ENCODE measurements around the gene TTC24. TPM values are rescaled to one million over a fixed set of nuclear protein-coding genes. Genes with fewer than 3 reads are reported as not detected.
"Not testable (repeated sequence)": the region's sequence is repeated elsewhere in the genome, so short reads cannot be mapped to it uniquely, and the experiment has no call there.

The TTC24 gene
- total RNA-seq, 1 experiment from 2014 or later = not detected

DNA sequence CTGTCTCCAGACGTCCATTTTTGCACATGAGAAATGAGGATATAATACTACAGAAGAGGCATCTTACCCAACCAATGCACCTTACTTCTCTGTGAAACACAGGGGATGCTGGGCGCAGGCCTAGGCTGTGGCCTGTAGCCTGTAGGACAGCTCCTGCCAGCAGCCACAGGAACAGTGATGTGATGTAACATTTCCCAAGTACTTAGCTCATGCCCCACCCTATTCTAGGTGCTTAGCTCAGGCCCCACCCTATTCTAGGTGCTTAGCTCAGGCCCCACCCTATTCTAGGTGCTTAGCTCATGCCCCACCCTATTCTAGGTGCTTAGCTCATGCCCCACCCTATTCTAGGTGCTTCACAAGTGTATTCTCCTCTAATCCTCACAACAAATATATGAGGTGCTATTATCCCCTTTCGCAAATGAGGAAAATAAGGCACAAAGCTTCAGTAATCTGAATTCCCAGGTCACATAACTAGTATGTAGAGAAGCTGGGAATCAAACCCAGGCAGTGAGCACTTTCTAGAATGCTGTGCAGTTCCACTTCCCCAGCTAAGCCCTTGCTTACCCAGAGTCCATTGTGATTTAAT lies 7.5 kb downstream of the TTC24 start:
- Mint-ChIP-seq H3K9me3 (ENCODE audit: low read depth, unreplicated experiment) (no peaks in the 10 kb centered on the region), H3K27me3 (ENCODE audit: unreplicated experiment) (no peaks in the 10 kb centered on the region), H3K36me3 (ENCODE audit: insufficient read depth, unreplicated experiment) (peaks cover 10% of the 10 kb centered on the region), H3K4me1 (ENCODE audit: low read depth, unreplicated experiment) (no peaks in the 10 kb centered on the region), H3K27ac (ENCODE audit: unreplicated experiment) (no peak overlapping the region), H3K4me3 (ENCODE audit: low read depth, unreplicated experiment) (no peak overlapping the region)
- BruUV-seq (replicated peaks) = no TSS peak
- TF ChIP-seq, protein P1, sequence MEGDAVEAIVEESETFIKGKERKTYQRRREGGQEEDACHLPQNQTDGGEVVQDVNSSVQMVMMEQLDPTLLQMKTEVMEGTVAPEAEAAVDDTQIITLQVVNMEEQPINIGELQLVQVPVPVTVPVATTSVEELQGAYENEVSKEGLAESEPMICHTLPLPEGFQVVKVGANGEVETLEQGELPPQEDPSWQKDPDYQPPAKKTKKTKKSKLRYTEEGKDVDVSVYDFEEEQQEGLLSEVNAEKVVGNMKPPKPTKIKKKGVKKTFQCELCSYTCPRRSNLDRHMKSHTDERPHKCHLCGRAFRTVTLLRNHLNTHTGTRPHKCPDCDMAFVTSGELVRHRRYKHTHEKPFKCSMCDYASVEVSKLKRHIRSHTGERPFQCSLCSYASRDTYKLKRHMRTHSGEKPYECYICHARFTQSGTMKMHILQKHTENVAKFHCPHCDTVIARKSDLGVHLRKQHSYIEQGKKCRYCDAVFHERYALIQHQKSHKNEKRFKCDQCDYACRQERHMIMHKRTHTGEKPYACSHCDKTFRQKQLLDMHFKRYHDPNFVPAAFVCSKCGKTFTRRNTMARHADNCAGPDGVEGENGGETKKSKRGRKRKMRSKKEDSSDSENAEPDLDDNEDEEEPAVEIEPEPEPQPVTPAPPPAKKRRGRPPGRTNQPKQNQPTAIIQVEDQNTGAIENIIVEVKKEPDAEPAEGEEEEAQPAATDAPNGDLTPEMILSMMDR (IDR thresholded peaks at IDR 0.05; ENCODE audit: unreplicated experiment) = no peak
- no peak for DNase-seq
- intact Hi-C loops (cut with micrococcal nuclease; ENCODE audit: unreplicated experiment) = no loop called here
- CTCF ChIA-PET = interaction anchor here (0.5 to 0.9 kb wide), 5 partner anchors 17 to 218 kb away, joined by 3 to 7 read pairs (median 5); no protein-coding TSS in a partner anchor

DNA sequence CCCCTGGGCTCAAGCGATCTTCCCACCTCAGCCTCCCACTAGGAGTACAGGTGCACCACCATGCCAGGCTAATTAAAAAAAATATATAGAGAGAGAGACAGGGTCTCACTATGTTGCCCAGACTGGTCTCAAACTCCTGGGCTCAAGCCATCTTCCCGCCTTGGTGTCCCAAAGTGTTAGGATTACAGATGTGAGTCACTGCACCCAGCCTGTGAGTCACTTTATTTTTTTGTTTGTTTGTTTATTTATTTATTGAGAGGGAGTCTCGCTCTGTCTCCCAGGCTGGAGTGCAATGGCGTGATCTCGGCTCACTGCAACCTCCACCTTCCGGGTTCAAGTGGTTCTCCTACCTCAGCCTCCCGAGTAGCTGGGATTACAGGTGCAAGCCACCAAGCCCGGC lies 8.4 kb downstream of the TTC24 start:
- H3K4me3 Mint-ChIP-seq (ENCODE audit: low read depth, unreplicated experiment); H3K4me1 Mint-ChIP-seq (ENCODE audit: low read depth, unreplicated experiment); H3K27ac Mint-ChIP-seq (ENCODE audit: unreplicated experiment); intact Hi-C loops (cut with micrococcal nuclease; ENCODE audit: unreplicated experiment); DNase-seq; H3K27me3 Mint-ChIP-seq (ENCODE audit: unreplicated experiment); H3K9me3 Mint-ChIP-seq (ENCODE audit: low read depth, unreplicated experiment); BruUV-seq (replicated peaks): not testable (repeated sequence)
- CTCF ChIA-PET = interaction anchor here (0.7 kb wide), 1 partner anchor 25 kb away, joined by 3 read pairs; no protein-coding TSS in a partner anchor
- peaks cover 19% of the 10 kb centered on the region for H3K36me3 Mint-ChIP-seq (ENCODE audit: insufficient read depth, unreplicated experiment)

DNA sequence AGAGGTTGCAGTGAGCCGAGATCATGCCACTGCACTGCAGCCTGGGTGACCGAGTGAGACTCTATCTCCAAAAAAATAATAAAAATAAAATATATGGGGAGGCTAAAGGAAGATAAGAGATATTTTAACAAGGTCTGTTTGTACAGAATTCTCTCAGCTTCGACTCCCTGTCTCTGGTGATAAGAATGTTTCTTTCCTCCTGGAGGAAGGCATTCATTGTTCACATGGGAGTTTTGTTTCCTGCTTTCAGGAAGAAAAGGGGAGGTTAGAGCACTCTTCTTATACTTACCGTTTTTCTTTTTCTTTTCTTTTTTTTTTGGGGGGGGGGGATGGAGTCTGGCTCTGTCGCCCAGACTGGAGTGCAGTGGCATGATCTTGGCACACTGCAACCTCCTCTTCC lies 10.0 kb downstream of the TTC24 start:
- H3K27ac Mint-ChIP-seq (ENCODE audit: unreplicated experiment) = no peak overlapping the region
- intact Hi-C loops (cut with micrococcal nuclease; ENCODE audit: unreplicated experiment) = no loop called here
- H3K4me1 Mint-ChIP-seq (ENCODE audit: low read depth, unreplicated experiment) = no peaks in the 10 kb centered on the region
- TF ChIP-seq, protein P1 (IDR thresholded peaks at IDR 0.05; ENCODE audit: unreplicated experiment) = no peak
- no peaks in the 10 kb centered on the region for H3K9me3 Mint-ChIP-seq (ENCODE audit: low read depth, unreplicated experiment)
- CTCF ChIA-PET = no interaction called here
- no peaks in the 10 kb centered on the region for H3K27me3 Mint-ChIP-seq (ENCODE audit: unreplicated experiment)
- H3K36me3 Mint-ChIP-seq (ENCODE audit: insufficient read depth, unreplicated experiment) = peaks cover 22% of the 10 kb centered on the region
- no peak for DNase-seq
- no TSS peak for BruUV-seq (replicated peaks)
- no peak overlapping the region for H3K4me3 Mint-ChIP-seq (ENCODE audit: low read depth, unreplicated experiment)

DNA sequence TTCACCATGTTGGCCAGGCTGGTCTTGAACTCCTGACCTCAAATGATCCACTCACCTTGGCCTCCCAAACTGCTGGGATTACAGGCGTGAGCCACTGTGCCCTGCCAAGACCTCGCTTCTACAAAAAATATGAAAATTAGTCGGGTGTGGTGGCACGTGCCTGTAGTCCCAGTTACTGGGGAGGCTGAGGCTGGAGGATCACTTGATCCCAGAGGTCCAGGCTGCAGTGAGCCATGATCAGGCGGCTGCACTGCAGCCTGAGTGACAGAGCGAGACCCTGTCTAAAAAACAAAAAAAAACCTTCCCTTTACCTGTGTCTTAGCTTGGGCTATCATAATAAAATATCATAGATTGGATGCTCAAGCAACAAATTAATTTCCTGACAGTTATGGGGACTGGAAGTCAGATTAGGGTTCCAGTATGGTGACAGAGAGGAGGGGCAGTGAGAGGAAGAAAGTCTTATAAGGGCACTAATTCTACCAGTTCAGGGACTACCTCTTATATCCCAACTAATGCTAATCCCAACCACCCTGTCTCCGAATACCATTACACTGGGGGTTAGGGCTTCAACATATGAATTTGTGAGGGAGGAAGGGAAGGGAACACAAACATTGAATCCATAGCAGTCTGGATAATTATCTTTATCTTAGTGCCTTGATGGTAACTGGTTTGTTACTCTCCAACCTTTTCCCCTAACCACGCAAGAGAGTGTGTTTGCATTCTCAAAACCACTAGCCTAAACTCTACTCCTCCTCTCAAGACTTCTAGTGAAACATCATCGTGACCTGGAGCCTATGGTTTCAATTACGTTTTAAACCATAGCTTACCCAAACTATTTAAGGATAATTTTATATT lies 11.0 kb downstream of the TTC24 start:
- Mint-ChIP-seq H3K4me1 (ENCODE audit: low read depth, unreplicated experiment) (peaks cover 4% of the 10 kb centered on the region), H3K27me3 (ENCODE audit: unreplicated experiment) (no peaks in the 10 kb centered on the region), H3K9me3 (ENCODE audit: low read depth, unreplicated experiment) (no peaks in the 10 kb centered on the region), H3K36me3 (ENCODE audit: insufficient read depth, unreplicated experiment) (peaks cover 29% of the 10 kb centered on the region), H3K27ac (ENCODE audit: unreplicated experiment) (peak overlapping the region; percentile 60), H3K4me3 (ENCODE audit: low read depth, unreplicated experiment) (peak overlapping the region; percentile 76)
- DNase-seq = no peak
- intact Hi-C loops (cut with micrococcal nuclease; ENCODE audit: unreplicated experiment) = no loop called here
- CTCF ChIA-PET = interaction anchor here (0.6 to 1.9 kb wide), 4 partner anchors 11 to 89 kb away, joined by 3 to 10 read pairs (median 5); partner anchors contain the start of genes GPATCH4 and NES
- TF ChIP-seq, protein P1 (IDR thresholded peaks at IDR 0.05; ENCODE audit: unreplicated experiment) = no peak
- no TSS peak for BruUV-seq (replicated peaks)

Measured in Calu3 (cell line).